ENCODE data around the gene LRMDA.

LRMDA gene

GRCh38 chr10:76397181-76398042 is 966.0 kb downstream of the LRMDA start:
- H3K4me1 ChIP-seq (ENCODE audit: control insufficient read depth, low read depth, low read length) = no peaks in the 10 kb centered on the region
- H3K4me2 ChIP-seq (ENCODE audit: low read length) = no peak overlapping the region
- H2BK15ac ChIP-seq (replicated peaks; ENCODE audit: low read depth) = no peak overlapping the region
- no peak overlapping the region for H3K27ac ChIP-seq (ENCODE audit: low read depth, low read length)
- no peak overlapping the region for H2BK120ac ChIP-seq (ENCODE audit: low read depth, low read length)
- H3K36me3 ChIP-seq (ENCODE audit: control insufficient read depth, insufficient read depth, low read length) = no peaks in the 10 kb centered on the region
- no peak overlapping the region for H3K4me3 ChIP-seq (ENCODE audit: low read length)
- no peaks in the 10 kb centered on the region for H3K27me3 ChIP-seq (ENCODE audit: insufficient read depth, low read length, poor library complexity)
- H4K8ac ChIP-seq (ENCODE audit: low read depth, low read length) = no peak overlapping the region
- no peak overlapping the region for H3K4ac ChIP-seq (ENCODE audit: low read depth, low read length)
- peak; percentile 5 for DNase-seq
- no peaks in the 10 kb centered on the region for H3K79me2 ChIP-seq (ENCODE audit: control insufficient read depth, insufficient read depth, low read length)
- H4K5ac ChIP-seq (ENCODE audit: low read length) = no peak overlapping the region
- no peaks in the 10 kb centered on the region for H3K79me1 ChIP-seq (ENCODE audit: low read length)
- peak overlapping the region; percentile 94 for H3K18ac ChIP-seq (ENCODE audit: low read length)
- H2BK5ac ChIP-seq (ENCODE audit: low read length) = no peak overlapping the region
- no peak overlapping the region for H3K9ac ChIP-seq (ENCODE audit: low read length)
- H3K23ac ChIP-seq (ENCODE audit: low read length) = no peak overlapping the region
- WGBS (ENCODE audit: extremely low coverage, insufficient coverage, low lambda C conversion rate) = no CpG with 5 or more reads among the region's 13 CpGs
- H3K56ac ChIP-seq (ENCODE audit: low read length) = peak overlapping the region; percentile 28
- H2AK5ac ChIP-seq (ENCODE audit: low read length) = no peak overlapping the region

- Histone ChIP-seq H3K79me2 (ENCODE audit: control insufficient read depth, insufficient read depth, low read length) (no peaks in the 10 kb centered on the region), H3K27me3 (ENCODE audit: insufficient read depth, low read length, poor library complexity) (no peaks in the 10 kb centered on the region), H2AK5ac (ENCODE audit: low read length) (no peak overlapping the region), H2BK15ac (replicated peaks; ENCODE audit: low read depth) (no peak overlapping the region), H4K5ac (ENCODE audit: low read length) (no peak overlapping the region), H3K9ac (ENCODE audit: low read length) (no peak overlapping the region), H3K4ac (ENCODE audit: low read depth, low read length) (no peak overlapping the region), H3K18ac (ENCODE audit: low read length) (no peak overlapping the region), H3K23ac (ENCODE audit: low read length) (no peak overlapping the region), H3K36me3 (ENCODE audit: control insufficient read depth, insufficient read depth, low read length) (no peaks in the 10 kb centered on the region), H3K4me2 (ENCODE audit: low read length) (no peak overlapping the region), H3K56ac (ENCODE audit: low read length) (no peak overlapping the region), H4K8ac (ENCODE audit: low read depth, low read length) (no peak overlapping the region), H3K4me1 (ENCODE audit: control insufficient read depth, low read depth, low read length) (no peaks in the 10 kb centered on the region), H2BK120ac (ENCODE audit: low read depth, low read length) (no peak overlapping the region), H3K27ac (ENCODE audit: low read depth, low read length) (no peak overlapping the region), H3K4me3 (ENCODE audit: low read length) (no peak overlapping the region), H2BK5ac (ENCODE audit: low read length) (no peak overlapping the region), H3K79me1 (ENCODE audit: low read length) (no peaks in the 10 kb centered on the region)
- DNase-seq = no peak
- WGBS (ENCODE audit: extremely low coverage, insufficient coverage, low lambda C conversion rate) = no CpG with 5 or more reads among the region's 6 CpGs
These were observed 966.8 kb downstream of the LRMDA start for GRCh38 chr10:76398043-76398710.

GRCh38 chr10:76399226-76399625 is 967.8 kb downstream of the LRMDA start:
- no peak for DNase-seq
- Histone ChIP-seq H3K27me3 (ENCODE audit: insufficient read depth, low read length, poor library complexity) (no peaks in the 10 kb centered on the region), H3K18ac (ENCODE audit: low read length) (no peak overlapping the region), H3K4me3 (ENCODE audit: low read length) (no peak overlapping the region), H3K4me1 (ENCODE audit: control insufficient read depth, low read depth, low read length) (no peaks in the 10 kb centered on the region), H3K36me3 (ENCODE audit: control insufficient read depth, insufficient read depth, low read length) (no peaks in the 10 kb centered on the region), H3K27ac (ENCODE audit: low read depth, low read length) (no peak overlapping the region), H2AK5ac (ENCODE audit: low read length) (no peak overlapping the region), H3K79me1 (ENCODE audit: low read length) (no peaks in the 10 kb centered on the region), H4K8ac (ENCODE audit: low read depth, low read length) (no peak overlapping the region), H3K4me2 (ENCODE audit: low read length) (no peak overlapping the region), H3K9ac (ENCODE audit: low read length) (no peak overlapping the region), H3K56ac (ENCODE audit: low read length) (no peak overlapping the region), H3K4ac (ENCODE audit: low read depth, low read length) (no peak overlapping the region), H3K79me2 (ENCODE audit: control insufficient read depth, insufficient read depth, low read length) (no peaks in the 10 kb centered on the region), H3K23ac (ENCODE audit: low read length) (no peak overlapping the region), H2BK120ac (ENCODE audit: low read depth, low read length) (no peak overlapping the region), H2BK5ac (ENCODE audit: low read length) (no peak overlapping the region), H2BK15ac (replicated peaks; ENCODE audit: low read depth) (no peak overlapping the region), H4K5ac (ENCODE audit: low read length) (no peak overlapping the region)
- no CpG with 5 or more reads among the region's 4 CpGs for WGBS (ENCODE audit: extremely low coverage, insufficient coverage, low lambda C conversion rate)

- Histone ChIP-seq H2AK5ac (ENCODE audit: low read length) (no peak overlapping the region), H3K27ac (ENCODE audit: low read depth, low read length) (no peak overlapping the region), H3K27me3 (ENCODE audit: insufficient read depth, low read length, poor library complexity) (no peaks in the 10 kb centered on the region), H3K9ac (ENCODE audit: low read length) (no peak overlapping the region), H2BK5ac (ENCODE audit: low read length) (no peak overlapping the region), H3K18ac (ENCODE audit: low read length) (no peak overlapping the region), H3K4me3 (ENCODE audit: low read length) (no peak overlapping the region), H3K4me2 (ENCODE audit: low read length) (no peak overlapping the region), H2BK120ac (ENCODE audit: low read depth, low read length) (no peak overlapping the region), H4K5ac (ENCODE audit: low read length) (no peak overlapping the region), H3K23ac (ENCODE audit: low read length) (no peak overlapping the region), H3K4ac (ENCODE audit: low read depth, low read length) (no peak overlapping the region), H3K36me3 (ENCODE audit: control insufficient read depth, insufficient read depth, low read length) (no peaks in the 10 kb centered on the region), H4K8ac (ENCODE audit: low read depth, low read length) (no peak overlapping the region), H3K56ac (ENCODE audit: low read length) (no peak overlapping the region), H3K79me1 (ENCODE audit: low read length) (no peaks in the 10 kb centered on the region), H2BK15ac (replicated peaks; ENCODE audit: low read depth) (no peak overlapping the region), H3K4me1 (ENCODE audit: control insufficient read depth, low read depth, low read length) (no peaks in the 10 kb centered on the region), H3K79me2 (ENCODE audit: control insufficient read depth, insufficient read depth, low read length) (no peaks in the 10 kb centered on the region)
- no CpG with 5 or more reads among the region's 3 CpGs for WGBS (ENCODE audit: extremely low coverage, insufficient coverage, low lambda C conversion rate)
- no peak for DNase-seq
These were observed 969.6 kb downstream of the LRMDA start for GRCh38 chr10:76401006-76401405.

GRCh38 chr10:76403912-76404311 is 972.5 kb downstream of the LRMDA start:
- Histone ChIP-seq H2AK5ac (ENCODE audit: low read length) (no peak overlapping the region), H2BK120ac (ENCODE audit: low read depth, low read length) (no peak overlapping the region), H3K27me3 (ENCODE audit: insufficient read depth, low read length, poor library complexity) (no peaks in the 10 kb centered on the region), H3K18ac (ENCODE audit: low read length) (no peak overlapping the region), H3K4me3 (ENCODE audit: low read length) (no peak overlapping the region), H3K36me3 (ENCODE audit: control insufficient read depth, insufficient read depth, low read length) (no peaks in the 10 kb centered on the region), H2BK15ac (replicated peaks; ENCODE audit: low read depth) (no peak overlapping the region), H3K4me2 (ENCODE audit: low read length) (no peak overlapping the region), H3K9ac (ENCODE audit: low read length) (no peak overlapping the region), H3K56ac (ENCODE audit: low read length) (no peak overlapping the region), H3K79me2 (ENCODE audit: control insufficient read depth, insufficient read depth, low read length) (no peaks in the 10 kb centered on the region), H3K4me1 (ENCODE audit: control insufficient read depth, low read depth, low read length) (no peaks in the 10 kb centered on the region), H3K27ac (ENCODE audit: low read depth, low read length) (no peak overlapping the region), H2BK5ac (ENCODE audit: low read length) (no peak overlapping the region), H3K23ac (ENCODE audit: low read length) (no peak overlapping the region), H3K4ac (ENCODE audit: low read depth, low read length) (no peak overlapping the region), H4K8ac (ENCODE audit: low read depth, low read length) (no peak overlapping the region), H3K79me1 (ENCODE audit: low read length) (no peaks in the 10 kb centered on the region), H4K5ac (ENCODE audit: low read length) (no peak overlapping the region)
- no peak for DNase-seq
- no CpG with 5 or more reads among the region's 4 CpGs for WGBS (ENCODE audit: extremely low coverage, insufficient coverage, low lambda C conversion rate)
